ENCODE results near the gene PTGDS.
"Not testable (repeated sequence)": the region's sequence is repeated elsewhere in the genome, so short reads cannot be mapped to it uniquely, and the experiment has no call there.

The PTGDS gene

GRCh38 chr9:136991993-136992818 is 14.9 kb downstream of the PTGDS start, which contains the start of gene PAXX:
PAXX (plus strand) TSS chr9:136992422; CDS start chr9:136992444, 22 bp downstream.
- DNase-seq (ENCODE audit: low spot score): peak; percentile 92

- DNase-seq (ENCODE audit: low spot score): no peak
Observed at GRCh38 chr9:136992819-136993369, 15.6 kb downstream of the PTGDS start.

- no peak for DNase-seq (ENCODE audit: low spot score)
Observed at GRCh38 chr9:136994180-136994887, 17.0 kb downstream of the PTGDS start.

- no peak for DNase-seq (ENCODE audit: low spot score)
Observed at GRCh38 chr9:136994888-136995230, 17.6 kb downstream of the PTGDS start.

GRCh38 chr9:136995362-136995761 is 18.1 kb downstream of the PTGDS start:
- no peak for DNase-seq (ENCODE audit: low spot score)

- peak; percentile 17 for DNase-seq (ENCODE audit: low spot score)
Observed at GRCh38 chr9:136995772-136996311, 18.5 kb downstream of the PTGDS start.

GRCh38 chr9:136996361-136997292 is 19.3 kb downstream of the PTGDS start, which contains the start of gene CLIC3:
CLIC3 (minus strand) TSS chr9:136996568; CDS start chr9:136996543, 25 bp downstream.
- DNase-seq (ENCODE audit: low spot score): peak; percentile 37

GRCh38 chr9:136997371-136997770 is 20.1 kb downstream of the PTGDS start:
- DNase-seq (ENCODE audit: low spot score): no peak

GRCh38 chr9:136997830-136998234 is 20.5 kb downstream of the PTGDS start:
- no peak for DNase-seq (ENCODE audit: low spot score)

- no peak for DNase-seq (ENCODE audit: low spot score)
Observed at GRCh38 chr9:137000177-137000930, 23.1 kb downstream of the PTGDS start.

- DNase-seq (ENCODE audit: low spot score): no peak
Observed at GRCh38 chr9:137001857-137002645, 24.7 kb downstream of the PTGDS start.

GRCh38 chr9:137002646-137003041 is 25.3 kb downstream of the PTGDS start:
- no peak for DNase-seq (ENCODE audit: low spot score)

GRCh38 chr9:137004285-137004684 is 27.0 kb downstream of the PTGDS start:
- not testable (repeated sequence) for DNase-seq (ENCODE audit: low spot score)

- no peak for DNase-seq (ENCODE audit: low spot score)
Observed at GRCh38 chr9:137006116-137007003, 29.1 kb downstream of the PTGDS start.

GRCh38 chr9:137007108-137007815 is 30.0 kb downstream of the PTGDS start:
- DNase-seq (ENCODE audit: low spot score): no peak

GRCh38 chr9:137007816-137008270 is 30.5 kb downstream of the PTGDS start:
- DNase-seq (ENCODE audit: low spot score): no peak

GRCh38 chr9:137008312-137008711 is 31.0 kb downstream of the PTGDS start:
- no peak for DNase-seq (ENCODE audit: low spot score)

GRCh38 chr9:137009217-137009616 is 31.9 kb downstream of the PTGDS start:
- DNase-seq (ENCODE audit: low spot score): no peak

All from kidney tubule cell (primary cell).